ENCODE results near the gene DPY19L3. TPM values are rescaled to one million over a fixed set of nuclear protein-coding genes. Genes with fewer than 3 reads are reported as not detected.
A peak's percentile ranks its signal among the peaks of the same experiment; 100 is the strongest.

DPY19L3 gene
- 10 to 100 TPM; 10.7 to 79.4 (median 41.3) TPM for total RNA-seq
- polyA plus RNA-seq, result 1 to 10 TPM; 2.1 to 4.2 (median 3.2) TPM
- long read RNA-seq, donor 1, partial matches to known transcripts, result 0 of 1 reads
- long read RNA-seq, donor 1, other reads (novel, unspliced or antisense), result 0 of 1 reads
- long read RNA-seq, donor 2, partial matches to known transcripts, result 0 of 1 reads
- long read RNA-seq, donor 2, other reads (novel, unspliced or antisense), result 0 of 1 reads
- long read RNA-seq, donor 3, partial matches to known transcripts, result 0 of 2 reads
- long read RNA-seq, donor 3, other reads (novel, unspliced or antisense), result 0 of 2 reads
- long read RNA-seq, donor 4, result 0 reads
- long read RNA-seq, donor 5, full-length matches to known transcripts, result 5 of 5 reads
- long read RNA-seq, donor 5, partial matches to known transcripts, result 0 of 5 reads
- long read RNA-seq, donor 5, other reads (novel, unspliced or antisense), result 0 of 5 reads
- long read RNA-seq, donor 6, full-length matches to known transcripts, result 2 of 2 reads
- long read RNA-seq, donor 6, partial matches to known transcripts, result 0 of 2 reads
- long read RNA-seq, donor 6, other reads (novel, unspliced or antisense), result 0 of 2 reads
- long read RNA-seq, donor 7, result 0 reads
- long read RNA-seq, donor 8, full-length matches to known transcripts, result 4 of 4 reads
- long read RNA-seq, donor 8, partial matches to known transcripts, result 0 of 4 reads
- long read RNA-seq, donor 8, other reads (novel, unspliced or antisense), result 0 of 4 reads
- long read RNA-seq, donor 9, partial matches to known transcripts, result 0 of 1 reads
- long read RNA-seq, donor 9, other reads (novel, unspliced or antisense), result 0 of 1 reads
- long read RNA-seq, donor 10, full-length matches to known transcripts, result 1 of 1 reads
- long read RNA-seq, donor 10, partial matches to known transcripts, result 0 of 1 reads
- long read RNA-seq, donor 10, other reads (novel, unspliced or antisense), result 0 of 1 reads

- Histone ChIP-seq H3K4me3 (peak within 1 kb of the TSS; percentile 69 to 96 (median 84)), H3K27me3 (no peaks in the 10 kb centered on the region), H3K4me1 (peaks cover 0 to 43% (median 31%) of the 10 kb centered on the region in 4 donors), H3K27ac (peak within 1 kb of the TSS; percentile 97 to 99 (median 99)), H3K9me3 (no peaks in the 10 kb centered on the region), H3K36me3 (peaks cover 2 to 22% (median 19%) of the 10 kb centered on the region in 4 donors)
- TF ChIP-seq POLR2AphosphoS5 (IDR thresholded peaks at IDR 0.05) (peak; percentile 97 to 99 (median 98)), POLR2A (IDR thresholded peaks at IDR 0.05) (peak in 2 of 4 donors; percentile 13 to 87), CTCF (IDR thresholded peaks at IDR 0.05) (no peak)
- WGBS, 5 donors, result 0 to 1% (median 0%) methylated on average over 28 to 99 of the region's 104 CpGs
- DNase-seq, result peak; percentile 97 to 98
- intact Hi-C loops (cut with DNase I; ENCODE audit: low total_unique reads), result no loop called here
Observed at GRCh38 chr19:32405431-32406160, at the start of gene DPY19L3. Gene DPY19L3, plus strand, starts transcription at chr19:32405770. Its CDS starts 2,484 bp downstream, at chr19:32408254.

DNA sequence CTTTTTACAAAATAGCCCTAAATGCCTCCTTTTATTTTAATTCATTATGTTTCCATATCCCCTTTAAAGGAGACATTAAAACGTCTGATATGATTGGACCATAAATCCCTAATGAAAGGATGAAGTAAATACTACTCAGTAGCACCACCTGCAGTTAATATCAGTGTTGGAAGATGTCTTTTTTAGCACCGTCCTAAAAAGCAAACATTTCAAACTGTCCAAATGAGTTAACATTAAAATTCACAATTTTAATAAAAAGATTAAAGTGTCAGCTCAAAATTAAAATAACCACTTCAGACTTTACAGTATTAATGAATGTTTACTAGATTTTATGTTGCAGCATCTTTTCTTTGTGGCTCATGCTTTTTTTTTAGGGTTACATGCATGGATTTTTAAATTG is 47.9 kb upstream of the DPY19L3 start:
- H3K27ac ChIP-seq, result no peak overlapping the region
- peaks cover 15 to 45% (median 29%) of the 10 kb centered on the region in 4 donors for H3K4me1 ChIP-seq
- no peak for DNase-seq
- 6 to 19% (median 12%) methylated on average over 2 of the region's 2 CpGs for WGBS, 5 donors
- no peaks in the 10 kb centered on the region for H3K9me3 ChIP-seq
- H3K36me3 ChIP-seq, result peaks cover 41 to 95% (median 87%) of the 10 kb centered on the region in 4 donors
- intact Hi-C loops (cut with DNase I; ENCODE audit: low total_unique reads), result no loop called here
- TF ChIP-seq CTCF (IDR thresholded peaks at IDR 0.05), result peak in 1 of 7 experiments; percentile 8
- no peak for TF ChIP-seq POLR2AphosphoS5 (IDR thresholded peaks at IDR 0.05)
- no peak for TF ChIP-seq POLR2A (IDR thresholded peaks at IDR 0.05)
- H3K4me3 ChIP-seq, result no peak overlapping the region
- H3K27me3 ChIP-seq, result no peaks in the 10 kb centered on the region

DNA sequence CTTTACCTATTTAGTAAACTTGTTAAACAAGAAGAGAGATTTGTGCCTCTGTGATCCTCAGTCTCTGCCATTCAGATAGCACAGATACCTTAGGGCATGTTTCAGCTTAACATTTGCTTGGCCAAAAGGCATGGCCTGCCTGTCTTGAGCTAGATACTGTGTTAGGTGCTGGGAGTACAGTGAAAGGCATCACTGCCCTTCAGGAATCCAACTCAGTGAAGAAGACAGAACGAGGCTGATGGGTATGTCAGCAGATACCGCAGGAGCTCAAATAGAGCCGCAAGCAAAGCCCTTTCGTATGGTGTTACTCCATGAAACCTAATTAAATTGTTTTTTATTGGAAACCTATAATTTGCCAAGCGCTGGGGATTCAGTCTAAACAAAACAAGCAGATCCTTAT is 47.2 kb upstream of the DPY19L3 start:
- WGBS, 5 donors, result 95 to 99% (median 98%) methylated on average over 5 of the region's 5 CpGs

More for the DNA sequence above, 47.2 kb upstream of the DPY19L3 start:
- Histone ChIP-seq H3K36me3 (peaks cover 35 to 90% (median 82%) of the 10 kb centered on the region in 4 donors), H3K9me3 (no peaks in the 10 kb centered on the region), H3K27me3 (no peaks in the 10 kb centered on the region), H3K4me3 (no peak overlapping the region), H3K27ac (no peak overlapping the region), H3K4me1 (peaks cover 21 to 50% (median 35%) of the 10 kb centered on the region in 4 donors)
- no peak for TF ChIP-seq EP300 (IDR thresholded peaks at IDR 0.05)
- TF ChIP-seq POLR2AphosphoS5 (IDR thresholded peaks at IDR 0.05), result no peak
- no peak for TF ChIP-seq POLR2A (IDR thresholded peaks at IDR 0.05)
- no peak for TF ChIP-seq CTCF (IDR thresholded peaks at IDR 0.05)
- intact Hi-C loops (cut with DNase I; ENCODE audit: low total_unique reads), result no loop called here
- DNase-seq, result no peak
